Rectal smooth muscle tissue (tissue), 1 donor: ENCODE data around the gene IL15RA.
A peak's percentile ranks its signal among the peaks of the same experiment; 100 is the strongest.

Source experiments
- H3K27ac ChIP-seq: one replicate; pipeline ENCODE4 v1.7.0; 2013; ENCODE audit warnings: low read depth, low read length, inconsistent platforms
- H3K27me3 ChIP-seq: one replicate; pipeline ENCODE4 v1.7.0; 2013; ENCODE audit warnings: low read length; ENCODE audit not compliant: control insufficient read depth, insufficient read depth
- H3K36me3 ChIP-seq: one replicate; pipeline ENCODE4 v1.7.0; 2013; ENCODE audit warnings: low read length; ENCODE audit not compliant: control insufficient read depth, insufficient read depth
- H3K4me1 ChIP-seq: one replicate; pipeline ENCODE4 v1.7.0; 2013; ENCODE audit warnings: low read length; ENCODE audit not compliant: control insufficient read depth, insufficient read depth
- H3K4me3 ChIP-seq: one replicate; pipeline ENCODE4 v1.7.0; 2013; ENCODE audit warnings: low read length
- H3K9ac ChIP-seq: one replicate; pipeline ENCODE4 v1.7.0; 2013; ENCODE audit warnings: low read length

Gene IL15RA

GRCh38 chr10:5943536-5943935 is 33.8 kb downstream of the IL15RA start:
- H3K4me1 ChIP-seq: peaks cover 10% of the 10 kb centered on the region
- peak overlapping the region; percentile 25 for H3K4me3 ChIP-seq
- no peaks in the 10 kb centered on the region for H3K27me3 ChIP-seq
- no peaks in the 10 kb centered on the region for H3K36me3 ChIP-seq
- H3K9ac ChIP-seq: no peak overlapping the region
- H3K27ac ChIP-seq: peak overlapping the region; percentile 76

GRCh38 chr10:5942474-5942873 is 34.9 kb downstream of the IL15RA start:
- H3K4me3 ChIP-seq: no peak overlapping the region
- H3K9ac ChIP-seq: no peak overlapping the region
- H3K27me3 ChIP-seq: no peaks in the 10 kb centered on the region
- peaks cover 4% of the 10 kb centered on the region for H3K36me3 ChIP-seq
- peaks cover 10% of the 10 kb centered on the region for H3K4me1 ChIP-seq
- H3K27ac ChIP-seq: no peak overlapping the region

DNA sequence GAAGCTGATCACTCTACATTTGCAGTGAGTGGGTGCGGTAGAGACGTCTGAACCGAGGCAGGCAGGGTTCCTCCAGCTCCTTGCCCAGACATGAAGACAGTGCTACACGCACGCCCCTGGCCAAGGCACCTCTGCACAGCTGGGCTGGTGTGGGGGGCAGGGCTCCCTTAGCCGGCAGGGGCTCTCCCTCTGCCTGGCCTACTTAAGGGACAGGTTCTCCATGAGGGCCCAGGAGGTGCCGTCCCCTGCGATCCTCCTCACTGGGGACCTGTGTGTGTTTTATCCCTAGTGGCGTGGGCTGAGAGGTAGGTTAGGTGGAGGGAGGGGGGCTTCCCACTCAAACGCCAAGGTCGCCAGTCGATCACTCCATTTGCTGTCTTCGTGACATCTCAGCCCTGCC is 35.3 kb downstream of the IL15RA start:
- Histone ChIP-seq H3K27me3 (no peaks in the 10 kb centered on the region), H3K4me1 (peaks cover 10% of the 10 kb centered on the region), H3K27ac (no peak overlapping the region), H3K9ac (no peak overlapping the region), H3K4me3 (no peak overlapping the region), H3K36me3 (peaks cover 8% of the 10 kb centered on the region)

DNA sequence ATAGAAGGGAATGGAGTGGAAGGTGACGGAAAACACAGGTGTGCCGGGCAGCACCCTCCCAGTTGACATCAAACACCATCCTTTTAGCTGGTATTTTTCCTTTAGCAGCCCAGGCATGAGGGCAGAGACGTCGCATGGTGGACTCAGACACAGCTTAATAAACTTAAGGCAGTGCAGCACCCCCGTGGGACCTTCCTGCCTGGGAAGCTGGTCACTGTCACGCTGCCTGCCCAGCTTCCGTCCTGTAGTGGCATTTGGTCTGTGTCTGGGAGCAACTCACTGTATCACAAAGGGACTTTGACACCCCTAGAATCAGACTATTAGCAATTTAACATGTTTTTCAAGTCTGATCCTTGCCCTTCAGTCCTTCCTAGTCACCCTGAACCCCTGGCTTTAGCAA is 35.8 kb downstream of the IL15RA start:
- Histone ChIP-seq H3K27ac (no peak overlapping the region), H3K36me3 (peaks cover 12% of the 10 kb centered on the region), H3K4me1 (peaks cover 10% of the 10 kb centered on the region), H3K27me3 (no peaks in the 10 kb centered on the region), H3K4me3 (no peak overlapping the region), H3K9ac (no peak overlapping the region)

DNA sequence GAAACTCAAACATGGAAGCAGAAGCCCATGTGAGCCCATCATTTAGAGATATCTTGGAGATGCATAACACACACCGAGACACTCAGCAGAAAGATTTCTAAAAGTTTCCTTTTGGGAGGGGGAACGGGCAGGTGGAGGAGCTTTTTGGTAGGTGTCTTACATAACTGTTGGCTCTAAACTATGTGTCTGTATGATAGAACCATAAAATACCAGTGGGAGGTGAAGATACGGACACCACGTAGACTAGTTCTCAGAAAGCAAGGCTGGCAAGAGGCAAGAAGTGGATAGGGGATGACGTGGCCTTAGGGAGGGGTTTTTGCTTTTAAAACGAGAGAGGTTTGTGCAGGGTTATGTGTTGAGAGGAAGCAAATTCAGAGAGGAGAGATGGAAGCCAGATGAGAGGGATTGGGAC is 36.5 kb downstream of the IL15RA start:
- Histone ChIP-seq H3K27ac (no peak overlapping the region), H3K4me1 (peaks cover 7% of the 10 kb centered on the region), H3K36me3 (peaks cover 17% of the 10 kb centered on the region), H3K9ac (no peak overlapping the region), H3K27me3 (no peaks in the 10 kb centered on the region), H3K4me3 (no peak overlapping the region)

- no peak overlapping the region for H3K4me3 ChIP-seq
- H3K27me3 ChIP-seq: no peaks in the 10 kb centered on the region
- no peak overlapping the region for H3K9ac ChIP-seq
- H3K27ac ChIP-seq: no peak overlapping the region
- H3K4me1 ChIP-seq: no peaks in the 10 kb centered on the region
- peaks cover 25% of the 10 kb centered on the region for H3K36me3 ChIP-seq
Measured at GRCh38 chr10:5938291-5938690, 39.1 kb downstream of the IL15RA start.

GRCh38 chr10:5937016-5937415 is 40.3 kb downstream of the IL15RA start:
- no peak overlapping the region for H3K4me3 ChIP-seq
- peaks cover 26% of the 10 kb centered on the region for H3K36me3 ChIP-seq
- H3K27ac ChIP-seq: no peak overlapping the region
- H3K9ac ChIP-seq: no peak overlapping the region
- no peaks in the 10 kb centered on the region for H3K4me1 ChIP-seq
- no peaks in the 10 kb centered on the region for H3K27me3 ChIP-seq

GRCh38 chr10:5935628-5936027 is 41.7 kb downstream of the IL15RA start:
- Histone ChIP-seq H3K4me3 (no peak overlapping the region), H3K9ac (no peak overlapping the region), H3K27ac (no peak overlapping the region), H3K27me3 (no peaks in the 10 kb centered on the region), H3K36me3 (peaks cover 32% of the 10 kb centered on the region), H3K4me1 (no peaks in the 10 kb centered on the region)

- Histone ChIP-seq H3K27me3 (no peaks in the 10 kb centered on the region), H3K27ac (no peak overlapping the region), H3K9ac (no peak overlapping the region), H3K36me3 (peaks cover 36% of the 10 kb centered on the region), H3K4me3 (no peak overlapping the region), H3K4me1 (no peaks in the 10 kb centered on the region)
Measured at GRCh38 chr10:5933909-5934546, 43.3 kb downstream of the IL15RA start.

DNA sequence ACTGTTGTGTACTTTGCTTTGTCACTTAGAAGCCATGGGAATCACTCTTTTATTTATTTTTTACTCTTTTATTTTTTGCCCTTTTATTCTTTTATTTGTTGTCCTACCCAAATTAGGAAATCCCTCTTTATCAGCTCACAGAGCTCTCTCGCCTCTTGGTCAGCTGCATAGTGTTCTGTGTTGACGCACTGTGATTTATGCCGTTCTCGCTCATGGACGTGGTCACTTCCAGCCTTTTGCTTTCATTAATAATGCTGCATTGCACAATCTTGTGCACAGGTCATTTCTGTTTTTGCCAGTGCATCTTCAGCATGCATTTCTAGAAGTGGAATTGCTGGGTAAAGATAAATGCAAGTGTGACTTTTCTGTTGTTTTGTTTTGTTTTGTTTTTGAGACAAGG is 45.0 kb downstream of the IL15RA start:
- H3K9ac ChIP-seq: no peak overlapping the region
- H3K4me1 ChIP-seq: no peaks in the 10 kb centered on the region
- H3K27me3 ChIP-seq: no peaks in the 10 kb centered on the region
- H3K27ac ChIP-seq: no peak overlapping the region
- H3K36me3 ChIP-seq: peaks cover 38% of the 10 kb centered on the region
- H3K4me3 ChIP-seq: no peak overlapping the region

- H3K27ac ChIP-seq: no peak overlapping the region
- no peak overlapping the region for H3K4me3 ChIP-seq
- H3K36me3 ChIP-seq: peaks cover 28% of the 10 kb centered on the region
Measured at GRCh38 chr10:5930272-5930671, 47.1 kb downstream of the IL15RA start.

GRCh38 chr10:5929442-5929841 is 47.9 kb downstream of the IL15RA start:
- H3K4me1 ChIP-seq: no peaks in the 10 kb centered on the region
- H3K36me3 ChIP-seq: peaks cover 31% of the 10 kb centered on the region
- H3K27ac ChIP-seq: no peak overlapping the region
- H3K4me3 ChIP-seq: no peak overlapping the region
- H3K9ac ChIP-seq: no peak overlapping the region
- H3K27me3 ChIP-seq: no peaks in the 10 kb centered on the region

More at GRCh38 chr10:5930272-5930671, 47.1 kb downstream of the IL15RA start:
- Histone ChIP-seq H3K9ac (no peak overlapping the region), H3K27me3 (no peaks in the 10 kb centered on the region), H3K4me1 (no peaks in the 10 kb centered on the region)

DNA sequence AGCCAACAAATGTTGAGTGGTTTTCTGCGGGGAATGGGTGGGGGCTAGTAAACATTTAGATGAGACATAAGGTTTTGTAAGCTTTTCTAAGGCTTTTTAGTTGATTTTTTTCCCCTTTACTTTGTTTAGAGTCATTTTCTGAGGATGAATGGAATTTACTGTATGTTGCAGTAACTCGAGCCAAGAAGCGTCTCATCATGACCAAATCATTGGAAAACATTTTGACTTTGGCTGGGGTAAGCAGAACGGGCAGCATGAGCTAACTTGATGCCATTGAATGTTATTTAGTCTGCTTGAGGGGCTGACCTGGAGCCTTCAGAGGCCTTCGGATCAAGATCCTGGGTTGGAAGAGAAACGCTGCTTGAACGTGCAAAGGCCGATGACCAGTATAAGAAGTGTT is 50.0 kb downstream of the IL15RA start:
- Histone ChIP-seq H3K36me3 (peaks cover 49% of the 10 kb centered on the region), H3K27me3 (no peaks in the 10 kb centered on the region), H3K4me1 (no peaks in the 10 kb centered on the region), H3K27ac (no peak overlapping the region), H3K4me3 (no peak overlapping the region), H3K9ac (no peak overlapping the region)
